ENCODE measurements around the gene DLG2. TPM values are rescaled to one million over a fixed set of nuclear protein-coding genes. Genes with fewer than 3 reads are reported as not detected.

DLG2 gene
- polyA plus RNA-seq, 1 experiment = 0.68 TPM

DNA sequence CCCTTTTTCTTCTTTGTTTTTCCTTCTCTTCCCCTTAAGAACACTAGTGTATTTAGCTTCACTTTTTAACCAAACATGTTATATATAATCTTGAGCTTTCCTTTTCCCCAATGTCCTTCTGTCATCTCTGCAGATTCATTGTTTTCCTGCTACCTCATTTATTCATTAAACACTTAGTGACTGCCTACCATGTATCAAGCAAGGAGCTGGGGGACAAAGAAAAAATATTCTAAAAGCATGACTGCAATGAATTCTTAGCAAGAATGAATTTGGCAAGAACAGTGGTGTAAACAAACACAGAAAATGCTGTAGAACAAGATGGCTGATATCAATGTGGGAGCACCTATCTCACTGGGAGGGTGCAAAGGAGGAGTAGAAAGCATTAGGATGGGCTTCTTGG lies 2094.0 kb downstream of the DLG2 start:
- Histone ChIP-seq H3K27ac (ENCODE audit: low read depth, low read length) (no peak overlapping the region), H3K9me3 (ENCODE audit: control insufficient read depth, insufficient read depth, low read length) (no peaks in the 10 kb centered on the region), H3K4me3 (ENCODE audit: low read depth, low read length) (no peak overlapping the region), H3K27me3 (ENCODE audit: control insufficient read depth, insufficient read depth, low read length) (no peaks in the 10 kb centered on the region)
- CTCF ChIA-PET = interaction anchor here (0.7 to 1.2 kb wide), 2 partner anchors 11 to 287 kb away, joined by 4 to 8 read pairs; no protein-coding TSS in a partner anchor
- TF ChIP-seq, protein P1, sequence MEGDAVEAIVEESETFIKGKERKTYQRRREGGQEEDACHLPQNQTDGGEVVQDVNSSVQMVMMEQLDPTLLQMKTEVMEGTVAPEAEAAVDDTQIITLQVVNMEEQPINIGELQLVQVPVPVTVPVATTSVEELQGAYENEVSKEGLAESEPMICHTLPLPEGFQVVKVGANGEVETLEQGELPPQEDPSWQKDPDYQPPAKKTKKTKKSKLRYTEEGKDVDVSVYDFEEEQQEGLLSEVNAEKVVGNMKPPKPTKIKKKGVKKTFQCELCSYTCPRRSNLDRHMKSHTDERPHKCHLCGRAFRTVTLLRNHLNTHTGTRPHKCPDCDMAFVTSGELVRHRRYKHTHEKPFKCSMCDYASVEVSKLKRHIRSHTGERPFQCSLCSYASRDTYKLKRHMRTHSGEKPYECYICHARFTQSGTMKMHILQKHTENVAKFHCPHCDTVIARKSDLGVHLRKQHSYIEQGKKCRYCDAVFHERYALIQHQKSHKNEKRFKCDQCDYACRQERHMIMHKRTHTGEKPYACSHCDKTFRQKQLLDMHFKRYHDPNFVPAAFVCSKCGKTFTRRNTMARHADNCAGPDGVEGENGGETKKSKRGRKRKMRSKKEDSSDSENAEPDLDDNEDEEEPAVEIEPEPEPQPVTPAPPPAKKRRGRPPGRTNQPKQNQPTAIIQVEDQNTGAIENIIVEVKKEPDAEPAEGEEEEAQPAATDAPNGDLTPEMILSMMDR (IDR thresholded peaks at IDR 0.05; ENCODE audit: low read depth, low read length) = no peak
- no peak for DNase-seq (ENCODE audit: low read depth, low spot score)
- POLR2A ChIA-PET = no interaction called here

DNA sequence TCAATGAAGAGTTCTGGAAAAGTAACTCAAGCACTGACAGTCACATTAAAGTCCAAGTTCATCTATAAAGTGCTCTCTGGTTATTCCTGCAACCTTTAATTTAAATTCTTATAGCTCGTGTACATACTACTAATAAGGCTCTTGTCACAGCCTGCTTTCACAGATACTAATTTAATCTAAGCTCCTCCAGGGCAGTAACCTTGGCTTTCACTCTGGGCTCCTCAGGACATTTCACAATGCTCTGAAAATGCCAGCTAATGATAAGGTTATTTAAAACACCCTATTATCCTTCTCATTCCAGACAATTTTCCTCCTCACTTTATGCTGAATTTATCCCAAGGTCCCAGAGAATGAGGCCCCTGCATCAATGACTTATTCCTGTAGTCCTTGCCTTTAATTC lies 2098.3 kb downstream of the DLG2 start:
- ChIA-PET POLR2A (no interaction called here), CTCF (interaction anchor here (1.4 kb wide), 1 partner anchor 11 kb away, joined by 3 read pairs; no protein-coding TSS in a partner anchor)
- H3K27me3 ChIP-seq (ENCODE audit: control insufficient read depth, insufficient read depth, low read length) = no peaks in the 10 kb centered on the region
- no peak for DNase-seq (ENCODE audit: low read depth, low spot score)
- H3K4me3 ChIP-seq (ENCODE audit: low read depth, low read length) = no peak overlapping the region
- no peaks in the 10 kb centered on the region for H3K9me3 ChIP-seq (ENCODE audit: control insufficient read depth, insufficient read depth, low read length)
- no peak overlapping the region for H3K27ac ChIP-seq (ENCODE audit: low read depth, low read length)
- TF ChIP-seq, protein P1 (IDR thresholded peaks at IDR 0.05; ENCODE audit: low read depth, low read length) = no peak

GRCh38 chr11:83528225-83528624 lies 2098.9 kb downstream of the DLG2 start:
- H3K9me3 ChIP-seq (ENCODE audit: control insufficient read depth, insufficient read depth, low read length) = no peaks in the 10 kb centered on the region
- no peak for DNase-seq (ENCODE audit: low read depth, low spot score)
- no peak overlapping the region for H3K27ac ChIP-seq (ENCODE audit: low read depth, low read length)
- no peaks in the 10 kb centered on the region for H3K27me3 ChIP-seq (ENCODE audit: control insufficient read depth, insufficient read depth, low read length)
- TF ChIP-seq, protein P1 (IDR thresholded peaks at IDR 0.05; ENCODE audit: low read depth, low read length) = no peak
- CTCF ChIA-PET = interaction anchor here (1.4 kb wide), 1 partner anchor 12 kb away, joined by 3 read pairs; no protein-coding TSS in a partner anchor
- POLR2A ChIA-PET = no interaction called here
- H3K4me3 ChIP-seq (ENCODE audit: low read depth, low read length) = no peak overlapping the region

GRCh38 chr11:83523676-83524075 lies 2103.5 kb downstream of the DLG2 start:
- no peak for DNase-seq (ENCODE audit: low read depth, low spot score)
- H3K27me3 ChIP-seq (ENCODE audit: control insufficient read depth, insufficient read depth, low read length) = no peaks in the 10 kb centered on the region
- ChIA-PET CTCF (interaction anchor here (2.4 to 4.1 kb wide), 2 partner anchors 200 to 293 kb away, joined by 16 to 34 read pairs; no protein-coding TSS in a partner anchor), POLR2A (no interaction called here)
- no peak overlapping the region for H3K4me3 ChIP-seq (ENCODE audit: low read depth, low read length)
- TF ChIP-seq, protein P1 (IDR thresholded peaks at IDR 0.05; ENCODE audit: low read depth, low read length) = no peak
- no peaks in the 10 kb centered on the region for H3K9me3 ChIP-seq (ENCODE audit: control insufficient read depth, insufficient read depth, low read length)
- no peak overlapping the region for H3K27ac ChIP-seq (ENCODE audit: low read depth, low read length)

- POLR2A ChIA-PET = no interaction called here
Measured at GRCh38 chr11:83522911-83523310, 2104.2 kb downstream of the DLG2 start.

More at GRCh38 chr11:83522911-83523310, 2104.2 kb downstream of the DLG2 start:
- H3K27ac ChIP-seq (ENCODE audit: low read depth, low read length) = no peak overlapping the region
- DNase-seq (ENCODE audit: low read depth, low spot score) = no peak
- no peaks in the 10 kb centered on the region for H3K27me3 ChIP-seq (ENCODE audit: control insufficient read depth, insufficient read depth, low read length)
- TF ChIP-seq, protein P1 (IDR thresholded peaks at IDR 0.05; ENCODE audit: low read depth, low read length) = no peak
- CTCF ChIA-PET = interaction anchor here (0.5 to 4.1 kb wide), 8 partner anchors 11 to 615 kb away, joined by 3 to 34 read pairs (median 4); no protein-coding TSS in a partner anchor
- no peak overlapping the region for H3K4me3 ChIP-seq (ENCODE audit: low read depth, low read length)
- H3K9me3 ChIP-seq (ENCODE audit: control insufficient read depth, insufficient read depth, low read length) = peaks cover 3% of the 10 kb centered on the region; the same call in 1 of the 2 replicates
